Measurements from ENCODE around the gene KCNK3.

GRCh38 chr2:26778507-26778906, 86.0 kb downstream of the KCNK3 start:
- TF ChIP-seq POLR2A (IDR thresholded peaks at IDR 0.05) (no peak), CTCF (IDR thresholded peaks at IDR 0.05) (no peak)

All from thyroid gland (tissue), 4 donors.